ENCODE measurements around the gene LRSAM1.

LRSAM1 gene

DNA sequence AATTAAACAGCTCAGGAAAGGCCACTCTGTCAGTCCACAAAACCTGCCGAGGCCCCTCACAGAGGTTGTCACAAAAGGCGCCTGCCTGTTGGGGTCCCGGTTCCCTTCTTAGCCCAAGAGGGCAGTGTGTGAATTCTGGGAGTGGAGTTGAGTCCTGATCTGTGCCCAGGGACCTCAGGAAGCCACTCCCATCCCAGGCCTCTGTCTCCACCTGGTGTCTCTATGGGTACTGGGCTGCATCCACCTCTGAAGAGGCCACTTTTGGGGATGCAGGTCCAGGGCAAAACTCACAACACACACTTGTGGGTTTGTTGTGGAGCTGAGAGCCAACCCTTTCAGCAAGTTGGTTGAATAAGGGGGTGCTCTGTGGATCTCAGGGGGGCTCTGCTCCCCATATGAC, 86.5 kb downstream of the LRSAM1 start:
- DNase-seq: no peak

DNA sequence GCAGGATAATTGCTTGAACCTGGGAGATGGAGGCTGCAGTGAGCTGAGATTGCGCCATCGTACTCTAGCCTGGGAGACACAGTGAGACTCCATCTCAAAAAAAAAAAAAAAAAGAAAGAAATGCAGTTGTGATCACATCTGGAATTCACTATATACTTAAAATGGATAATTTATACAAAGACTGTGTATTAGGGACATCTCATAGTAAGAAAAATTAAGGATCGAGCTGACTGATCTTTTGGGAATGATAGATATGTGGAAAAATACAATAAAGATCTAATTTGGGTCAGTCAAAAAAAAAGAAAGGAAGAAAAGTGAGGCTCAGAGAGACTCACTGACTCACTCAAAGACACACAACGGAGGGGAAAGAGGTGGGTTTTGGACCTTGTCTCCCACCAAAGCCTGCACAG, 87.5 kb downstream of the LRSAM1 start:
- no peak for DNase-seq

DNA sequence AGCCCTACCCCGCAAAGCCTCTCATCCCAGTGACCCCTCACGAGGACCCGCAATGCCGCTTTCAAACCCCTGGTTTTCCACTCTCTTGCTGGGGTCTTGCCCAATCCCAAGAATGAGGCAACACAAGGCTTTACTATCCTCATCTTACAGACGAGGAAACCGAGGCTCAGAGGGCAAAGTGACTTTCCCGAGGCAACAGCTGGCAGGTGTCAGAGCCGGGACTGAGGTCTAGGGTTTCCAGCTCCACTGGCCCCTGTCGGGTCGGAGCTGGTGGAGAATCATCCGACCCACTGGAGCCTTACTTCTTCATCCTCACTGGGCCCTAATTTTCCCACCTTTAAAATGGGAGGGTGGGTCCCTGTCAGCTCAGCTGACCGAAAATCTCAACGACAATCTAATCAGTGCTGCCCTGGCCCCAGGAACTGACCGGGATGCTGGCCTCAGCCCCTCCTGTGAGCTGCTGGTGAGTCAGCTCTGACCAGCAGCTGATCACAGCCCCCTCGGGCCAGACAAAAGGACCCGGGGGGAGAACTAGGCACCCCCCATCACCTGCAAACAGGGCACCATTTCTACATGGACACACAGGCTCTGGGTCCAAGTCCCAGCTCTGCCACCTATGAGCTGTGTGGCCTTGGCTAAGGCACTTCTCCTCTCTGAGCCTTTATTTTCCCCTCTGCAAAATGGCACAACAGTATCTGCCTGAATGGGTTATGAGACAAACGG, 88.1 kb downstream of the LRSAM1 start:
- no peak for DNase-seq

DNA sequence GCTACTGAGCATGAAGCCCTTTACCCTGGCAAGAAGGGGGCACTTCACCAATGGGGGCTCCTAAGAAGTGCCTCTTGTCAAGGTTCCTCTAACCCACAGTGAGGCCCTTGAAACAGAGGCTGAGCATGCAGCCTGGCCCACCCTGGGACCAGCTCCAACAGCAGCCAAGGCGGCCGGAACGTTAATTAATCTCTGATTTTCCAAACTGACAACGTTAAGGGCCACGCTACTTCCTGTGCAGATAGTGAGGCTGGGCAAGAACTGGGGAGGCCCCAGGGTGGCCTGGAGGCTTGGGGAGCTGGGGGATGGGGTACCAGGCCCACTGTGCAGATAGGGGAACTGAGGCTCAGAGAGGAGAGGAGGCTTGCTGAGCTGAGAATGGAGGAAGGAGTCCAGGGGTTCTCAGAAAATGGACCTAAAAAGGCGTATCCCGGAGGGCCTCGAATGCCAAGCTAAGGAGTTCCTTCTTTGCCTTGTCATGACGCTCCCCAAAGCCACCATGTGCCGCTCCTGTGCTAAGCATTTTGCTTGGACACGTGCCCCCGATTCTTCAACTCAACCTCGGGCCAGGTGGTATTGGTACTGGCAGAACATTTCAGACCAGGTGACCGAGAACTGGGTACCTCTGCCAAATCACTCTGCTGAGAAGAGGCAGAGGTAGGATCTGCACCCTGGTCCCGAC, 88.8 kb downstream of the LRSAM1 start:
- DNase-seq: no peak

DNA sequence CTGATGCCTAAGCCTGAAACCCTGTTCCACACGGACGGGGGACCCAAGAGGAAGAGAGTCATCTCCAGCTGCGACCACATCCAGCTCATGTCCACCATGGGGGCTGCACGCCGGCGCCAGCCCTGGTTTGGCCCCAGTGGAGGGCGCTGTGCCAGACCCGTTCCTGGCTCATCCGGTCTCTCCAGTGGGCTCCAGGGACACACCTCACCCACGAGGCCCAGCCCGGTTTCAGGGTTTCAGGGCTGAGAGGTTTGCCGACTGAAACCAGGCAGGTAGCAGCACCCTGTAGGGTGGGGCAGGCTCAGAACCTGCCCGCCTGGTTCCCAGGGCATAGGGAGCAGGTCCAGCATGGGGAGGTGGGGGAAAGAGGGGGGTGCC, 89.3 kb downstream of the LRSAM1 start:
- no peak for DNase-seq

DNA sequence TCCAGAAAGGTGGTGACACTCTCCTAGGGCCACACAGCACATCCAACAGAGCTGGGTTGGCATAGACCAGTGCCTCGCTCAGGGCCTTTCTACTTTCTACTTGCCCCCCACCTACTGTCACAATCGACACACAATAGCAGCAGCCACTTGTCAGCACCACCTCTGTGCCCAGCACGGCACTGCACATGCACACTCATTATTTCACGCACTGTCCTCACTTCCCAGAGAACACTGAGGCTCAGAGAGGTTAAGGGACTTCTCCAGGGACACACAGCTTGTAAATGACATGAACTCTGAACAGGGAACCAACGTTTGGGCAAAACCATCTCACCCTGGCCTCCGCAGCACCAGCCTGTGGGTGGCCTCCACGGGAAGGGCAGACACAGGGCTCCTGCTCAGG, 89.9 kb downstream of the LRSAM1 start:
- DNase-seq: no peak

DNA sequence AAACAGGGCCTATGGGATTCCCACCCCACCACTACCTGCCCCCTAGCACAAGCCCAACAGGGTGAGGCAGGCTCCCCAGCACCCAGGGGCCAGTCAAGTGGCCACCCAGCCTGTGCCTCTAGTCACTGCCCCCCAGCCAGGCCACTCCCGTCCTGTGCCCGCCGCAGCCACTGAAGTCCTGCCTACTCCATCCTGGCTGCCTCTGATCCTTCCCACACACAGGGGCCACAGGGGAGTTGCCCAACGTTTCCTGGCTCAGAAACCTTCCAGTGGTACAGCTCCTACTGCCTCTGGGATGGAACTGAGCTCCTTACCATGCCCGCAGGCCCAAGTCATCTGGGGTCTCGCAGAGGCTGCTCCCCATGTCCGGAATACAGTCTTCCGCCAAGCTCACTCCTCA, 90.6 kb downstream of the LRSAM1 start:
- DNase-seq: no peak

DNA sequence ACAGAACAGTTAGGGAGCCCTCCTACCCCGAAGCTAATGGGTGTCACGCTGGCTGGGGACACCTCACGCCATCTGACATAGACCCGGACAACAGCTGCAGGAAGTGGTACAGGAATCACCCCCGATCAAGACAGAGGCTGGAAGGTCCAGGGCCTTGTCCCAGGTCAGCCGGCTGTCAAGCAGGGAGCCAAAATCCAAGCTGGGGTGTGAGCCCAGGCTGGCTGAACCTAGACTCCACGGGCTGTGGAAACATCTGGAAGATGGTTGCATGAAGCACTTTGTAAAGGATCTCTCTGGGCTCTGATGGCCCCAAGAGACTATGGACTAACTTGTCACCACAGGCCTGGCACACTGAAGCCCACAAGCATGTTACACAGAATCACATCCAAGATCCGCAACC, 91.9 kb downstream of the LRSAM1 start:
- no peak for DNase-seq

DNA sequence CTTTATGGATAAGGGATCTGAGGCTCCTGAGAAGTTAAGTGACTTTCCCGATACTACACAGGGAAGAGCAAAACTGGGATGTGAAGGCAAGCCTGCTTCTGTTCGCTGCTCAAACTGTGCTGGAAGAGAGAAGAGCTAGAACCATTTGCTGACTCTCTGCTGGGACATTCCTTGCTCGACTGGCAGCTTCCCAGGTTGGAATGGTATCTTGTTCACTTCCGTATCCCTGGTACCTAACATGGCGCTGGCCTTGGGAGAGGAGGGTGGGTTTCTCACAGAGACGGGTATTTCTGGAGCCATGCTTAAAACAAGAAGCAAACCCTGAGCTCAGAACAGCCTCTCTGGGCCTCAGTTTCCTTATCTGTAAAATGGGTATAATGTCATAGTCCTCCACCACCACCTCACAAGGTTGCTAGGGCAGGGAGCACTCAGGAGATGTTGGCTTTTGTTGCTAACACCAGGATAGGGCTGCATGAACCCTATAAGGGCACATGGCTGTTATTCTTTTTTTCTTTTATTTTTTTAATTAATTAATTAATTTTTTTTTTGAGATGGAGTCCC, 92.7 kb downstream of the LRSAM1 start:
- DNase-seq: no peak

DNA sequence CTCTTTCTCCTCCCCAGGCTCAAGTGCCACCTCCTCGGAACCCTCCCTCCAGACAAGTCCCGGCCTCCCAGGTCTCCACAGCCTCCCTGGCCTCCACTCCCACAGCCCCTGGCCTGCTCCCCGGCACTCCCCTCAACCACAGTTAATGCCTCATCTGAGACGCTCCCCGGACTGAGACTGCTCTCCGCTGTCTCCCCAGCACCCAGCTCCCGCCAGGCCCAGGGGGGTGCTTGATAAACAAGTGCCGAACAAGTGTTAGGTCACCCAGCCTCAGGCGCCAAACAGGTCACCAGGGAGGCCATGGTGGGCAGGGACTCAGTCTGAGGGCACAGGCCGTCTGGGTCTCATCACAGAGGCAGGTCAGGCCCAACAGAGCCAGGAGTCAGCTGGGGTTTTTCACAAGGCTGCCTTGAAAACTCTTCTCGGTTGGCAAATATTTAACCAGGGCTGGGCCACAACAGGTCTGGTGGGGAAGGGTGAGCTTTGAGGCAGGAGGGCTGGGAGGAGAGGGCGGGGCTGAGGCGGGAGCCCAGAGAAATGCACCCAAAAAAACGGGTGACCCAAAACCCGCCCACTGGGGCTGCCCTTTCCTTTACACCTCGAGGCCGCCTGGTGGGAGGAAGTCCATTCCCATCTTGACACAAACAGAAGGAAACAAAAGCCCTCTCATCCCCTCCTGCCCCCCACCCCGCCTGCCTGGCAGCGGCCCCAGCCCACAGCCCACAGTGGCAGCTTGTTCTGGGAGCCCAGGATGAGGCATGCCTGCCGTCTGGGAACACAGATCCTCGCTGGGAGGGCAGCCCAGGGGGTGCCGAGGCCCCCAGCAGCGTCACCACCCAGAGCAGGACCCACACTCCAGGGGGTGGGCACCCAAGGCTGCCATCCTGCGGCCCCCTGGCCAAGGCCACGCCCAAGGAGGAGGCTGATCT, 94.2 kb downstream of the LRSAM1 start:
- no peak for DNase-seq

DNA sequence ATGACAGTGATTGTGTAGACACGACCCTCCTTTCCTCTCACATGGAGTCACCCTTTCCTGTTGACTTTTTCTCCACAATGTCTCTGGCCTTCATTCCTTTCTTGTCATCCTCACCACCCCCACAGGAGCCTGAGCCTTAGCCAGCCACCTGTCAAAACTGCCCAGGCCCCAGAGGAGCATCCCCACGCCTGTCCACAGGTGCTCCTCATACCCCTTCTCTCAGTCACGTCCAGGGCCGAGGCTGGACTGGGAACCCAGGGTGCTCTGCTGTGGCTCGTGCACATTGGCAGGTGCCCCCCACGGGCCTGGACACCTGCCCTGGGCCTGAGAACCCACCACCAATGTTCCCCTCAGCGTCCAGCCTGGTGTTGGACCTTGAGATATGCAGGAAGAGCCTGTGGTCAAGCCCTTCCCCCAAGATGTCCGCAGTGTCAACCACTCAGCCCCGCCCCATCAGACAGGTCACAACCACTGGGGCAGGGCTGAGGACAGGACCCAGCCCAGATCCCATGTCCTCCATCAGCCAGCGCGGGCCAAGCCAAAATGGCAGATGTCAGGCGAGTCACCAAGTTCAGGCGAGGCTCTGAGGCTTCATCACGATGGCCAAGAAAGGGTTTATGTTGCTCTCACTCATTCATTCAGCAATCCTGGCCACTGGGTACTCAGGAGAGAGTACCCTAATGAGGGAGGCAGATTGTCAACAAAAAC, 95.0 kb downstream of the LRSAM1 start:
- DNase-seq: no peak

DNA sequence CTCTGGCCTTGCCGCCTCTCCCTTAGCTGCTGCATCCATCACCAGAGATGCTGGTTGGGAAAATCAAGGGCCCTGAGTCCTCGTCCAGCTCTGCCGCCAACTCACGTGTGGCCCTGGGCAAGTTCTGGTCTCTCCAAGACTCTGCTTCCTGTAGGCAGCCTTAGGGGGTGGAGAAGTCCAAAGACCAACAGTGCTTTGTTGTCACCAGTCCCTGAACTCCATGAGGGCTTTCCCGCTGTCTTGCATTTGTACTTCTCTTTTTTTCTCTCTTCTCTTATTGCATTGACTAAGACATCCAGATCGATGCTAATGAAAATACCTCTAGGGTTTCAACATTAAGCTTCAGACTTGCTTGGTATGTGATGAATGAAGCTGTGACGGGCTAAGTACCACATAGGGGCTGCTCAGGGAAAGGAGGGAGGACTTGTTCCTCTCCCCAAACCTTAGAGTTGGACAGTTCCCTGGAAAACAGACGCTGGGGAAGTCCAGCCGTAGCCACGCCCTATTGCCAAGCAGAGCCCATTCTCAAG, 97.1 kb downstream of the LRSAM1 start:
- no peak for DNase-seq

DNA sequence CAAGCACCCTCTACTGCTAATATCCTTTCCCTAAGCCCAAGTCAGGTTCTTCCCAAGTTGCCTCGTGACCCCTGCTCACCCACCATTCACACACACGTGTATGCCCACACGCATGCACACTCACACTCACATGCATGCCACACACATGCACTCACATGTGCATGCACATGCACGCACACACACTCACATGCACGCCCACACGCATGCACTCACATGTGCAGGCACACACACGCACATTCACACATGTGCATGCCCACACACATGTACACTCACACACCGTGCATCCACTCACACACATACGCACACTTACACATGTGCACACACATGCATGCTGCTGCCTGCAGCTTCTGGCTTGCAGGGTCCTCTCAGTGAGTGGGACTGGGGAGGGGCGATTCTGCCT, 97.9 kb downstream of the LRSAM1 start:
- no peak for DNase-seq

DNA sequence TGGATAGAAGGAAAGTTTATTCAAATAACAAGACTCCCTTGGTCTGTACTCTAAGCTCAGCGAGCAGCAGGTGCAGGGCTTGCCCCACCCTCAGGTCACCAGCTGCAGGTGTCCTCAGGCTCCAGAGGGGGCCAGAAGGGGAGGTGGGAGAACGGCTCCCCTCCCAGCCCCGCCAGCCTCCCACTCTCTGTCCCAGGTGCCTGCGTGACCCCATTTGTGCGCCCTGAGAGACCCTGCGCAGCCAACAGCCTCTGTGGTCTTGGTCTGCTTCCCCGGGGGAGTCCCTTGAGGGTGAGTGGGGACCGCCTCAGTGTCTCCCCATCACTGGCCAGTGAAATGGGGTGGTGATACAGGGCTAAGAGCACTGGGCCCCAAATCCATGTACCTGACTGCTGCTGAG, 98.4 kb downstream of the LRSAM1 start:
- no peak for DNase-seq

DNA sequence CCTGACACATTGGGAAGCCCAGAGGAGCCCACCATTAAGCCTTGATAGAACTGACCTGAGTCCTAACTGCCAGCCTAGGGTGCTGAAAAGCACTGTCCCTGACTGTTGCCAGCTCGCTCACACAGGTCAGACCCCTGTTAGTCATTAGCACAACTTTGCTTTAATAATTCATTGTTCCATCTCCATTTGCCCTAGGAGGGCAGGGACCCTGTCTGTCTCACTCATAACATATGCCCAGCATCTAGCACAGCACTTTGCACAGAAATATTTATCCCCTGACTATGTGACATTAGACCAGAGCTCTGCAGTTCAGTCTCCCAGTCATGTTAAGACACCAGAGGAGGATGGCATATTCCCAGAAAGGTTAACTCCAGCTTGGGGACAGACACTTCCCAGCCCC, 99.0 kb downstream of the LRSAM1 start:
- DNase-seq: no peak

DNA sequence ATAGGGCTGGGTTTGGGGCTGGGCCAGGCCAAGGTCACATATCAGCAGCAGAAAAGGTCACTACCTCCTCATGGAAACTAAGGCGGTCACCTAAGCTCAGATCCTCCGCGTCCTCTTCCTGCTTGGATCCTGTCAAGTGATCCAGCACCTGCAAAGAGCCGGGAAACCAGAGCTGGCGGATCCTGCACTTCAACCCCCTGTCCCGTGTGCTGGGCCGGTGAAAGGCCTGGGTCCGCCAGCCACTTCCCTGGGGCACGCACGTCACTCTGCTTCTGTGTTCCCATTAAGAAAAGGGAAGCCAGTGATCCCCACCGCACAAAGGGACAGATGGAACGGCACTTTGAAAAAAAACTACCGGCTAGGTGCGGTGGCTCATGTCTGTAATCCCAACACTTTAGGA, 99.4 kb downstream of the LRSAM1 start:
- no peak for DNase-seq
